Neuron (in vitro differentiated cells): ENCODE results near the gene SAG.
A peak's percentile ranks its signal among the peaks of the same experiment; 100 is the strongest.

Source experiments
- H2AFZ ChIP-seq: one replicate; pipeline ENCODE4 v1.6.1; 2013; ENCODE audit warnings: low read depth, mild to moderate bottlenecking, inconsistent platforms, low read length, moderate library complexity
- H3K27me3 ChIP-seq: one replicate; pipeline ENCODE4 v1.6.1; 2013; ENCODE audit warnings: low read length; ENCODE audit not compliant: insufficient read depth
- H3K36me3 ChIP-seq: one replicate; pipeline ENCODE4 v1.6.1; 2013; ENCODE audit warnings: low read length; ENCODE audit not compliant: insufficient read depth
- H3K4me1 ChIP-seq: one replicate; pipeline ENCODE4 v1.6.1; 2013; ENCODE audit warnings: low read length; ENCODE audit not compliant: insufficient read depth
- H3K4me3 ChIP-seq: 2 replicates; pipeline ENCODE4 v1.5.1; 2013; ENCODE audit warnings: mild to moderate bottlenecking, low read length, moderate library complexity
- H3K9me3 ChIP-seq: one replicate; pipeline ENCODE4 v1.6.1; 2013; ENCODE audit warnings: low read length

Gene SAG

GRCh38 chr2:233342301-233342700 is 34.7 kb downstream of the SAG start:
- Histone ChIP-seq H3K4me1 (no peaks in the 10 kb centered on the region), H3K4me3 (no peak overlapping the region), H3K36me3 (no peaks in the 10 kb centered on the region), H3K9me3 (peaks cover 5% of the 10 kb centered on the region), H3K27me3 (peaks cover 25% of the 10 kb centered on the region), H2AFZ (no peak overlapping the region)

- peaks cover 5% of the 10 kb centered on the region for H3K9me3 ChIP-seq
- no peak overlapping the region for H2AFZ ChIP-seq
- H3K4me1 ChIP-seq: no peaks in the 10 kb centered on the region
- H3K4me3 ChIP-seq: no peak overlapping the region
- peaks cover 22% of the 10 kb centered on the region for H3K27me3 ChIP-seq
- no peaks in the 10 kb centered on the region for H3K36me3 ChIP-seq
These were observed 35.6 kb downstream of the SAG start for GRCh38 chr2:233343171-233343705.

- Histone ChIP-seq H2AFZ (no peak overlapping the region), H3K9me3 (peaks cover 1% of the 10 kb centered on the region), H3K36me3 (no peaks in the 10 kb centered on the region), H3K4me1 (peaks cover 5% of the 10 kb centered on the region), H3K27me3 (peaks cover 18% of the 10 kb centered on the region), H3K4me3 (no peak overlapping the region)
These were observed 38.8 kb downstream of the SAG start for GRCh38 chr2:233346376-233346775.

GRCh38 chr2:233346930-233347329 is 39.3 kb downstream of the SAG start:
- Histone ChIP-seq H3K36me3 (no peaks in the 10 kb centered on the region), H3K27me3 (peaks cover 18% of the 10 kb centered on the region), H3K4me1 (peaks cover 5% of the 10 kb centered on the region), H3K9me3 (no peaks in the 10 kb centered on the region), H3K4me3 (no peak overlapping the region), H2AFZ (no peak overlapping the region)

GRCh38 chr2:233349005-233349998 is 41.7 kb downstream of the SAG start:
- Histone ChIP-seq H3K4me3 (no peak overlapping the region), H2AFZ (no peak overlapping the region), H3K9me3 (no peaks in the 10 kb centered on the region), H3K27me3 (peaks cover 18% of the 10 kb centered on the region), H3K36me3 (no peaks in the 10 kb centered on the region), H3K4me1 (peaks cover 5% of the 10 kb centered on the region)

- H3K4me1 ChIP-seq: peaks cover 12% of the 10 kb centered on the region
- no peaks in the 10 kb centered on the region for H3K9me3 ChIP-seq
- H3K4me3 ChIP-seq: no peak overlapping the region
- no peaks in the 10 kb centered on the region for H3K36me3 ChIP-seq
- H2AFZ ChIP-seq: no peak overlapping the region
- H3K27me3 ChIP-seq: peaks cover 18% of the 10 kb centered on the region
These were observed 43.1 kb downstream of the SAG start for GRCh38 chr2:233350708-233351107.

GRCh38 chr2:233351423-233351822 is 43.8 kb downstream of the SAG start:
- Histone ChIP-seq H3K36me3 (no peaks in the 10 kb centered on the region), H2AFZ (no peak overlapping the region), H3K4me1 (peaks cover 12% of the 10 kb centered on the region), H3K4me3 (no peak overlapping the region), H3K9me3 (no peaks in the 10 kb centered on the region), H3K27me3 (peaks cover 15% of the 10 kb centered on the region)

- H3K27me3 ChIP-seq: peaks cover 14% of the 10 kb centered on the region
- H3K4me3 ChIP-seq: no peak overlapping the region
- no peak overlapping the region for H2AFZ ChIP-seq
- no peaks in the 10 kb centered on the region for H3K9me3 ChIP-seq
- H3K36me3 ChIP-seq: no peaks in the 10 kb centered on the region
- peaks cover 12% of the 10 kb centered on the region for H3K4me1 ChIP-seq
These were observed 44.7 kb downstream of the SAG start for GRCh38 chr2:233352141-233352842.

- Histone ChIP-seq H3K36me3 (no peaks in the 10 kb centered on the region), H2AFZ (peak overlapping the region; percentile 66), H3K4me3 (peak overlapping the region; percentile 67), H3K27me3 (peaks cover 8% of the 10 kb centered on the region), H3K4me1 (peaks cover 12% of the 10 kb centered on the region), H3K9me3 (no peaks in the 10 kb centered on the region)
These were observed 45.6 kb downstream of the SAG start for GRCh38 chr2:233353101-233353768.

- Histone ChIP-seq H3K36me3 (no peaks in the 10 kb centered on the region), H3K27me3 (peaks cover 6% of the 10 kb centered on the region), H3K4me3 (peak within 1 kb of the TSS; percentile 74)
These were observed 46.3 kb downstream of the SAG start, which contains the start of gene DGKD for GRCh38 chr2:233353769-233354499. TSS of gene DGKD (plus strand) at chr2:233354494. CDS start at chr2:233354519, 25 bp downstream.

GRCh38 chr2:233354500-233354924 is 46.9 kb downstream of the SAG start:
- Histone ChIP-seq H3K4me3 (peak overlapping the region; percentile 74), H2AFZ (no peak overlapping the region), H3K9me3 (no peaks in the 10 kb centered on the region), H3K36me3 (no peaks in the 10 kb centered on the region), H3K4me1 (peaks cover 12% of the 10 kb centered on the region), H3K27me3 (no peaks in the 10 kb centered on the region)

More at GRCh38 chr2:233353769-233354499, 46.3 kb downstream of the SAG start, which contains the start of gene DGKD:
- H3K4me1 ChIP-seq: peaks cover 12% of the 10 kb centered on the region
- peak within 1 kb of the TSS; percentile 66 for H2AFZ ChIP-seq
- no peaks in the 10 kb centered on the region for H3K9me3 ChIP-seq

GRCh38 chr2:233354971-233355574 is 47.5 kb downstream of the SAG start:
- peak overlapping the region; percentile 74 for H3K4me3 ChIP-seq
- no peaks in the 10 kb centered on the region for H3K27me3 ChIP-seq

More at GRCh38 chr2:233354971-233355574, 47.5 kb downstream of the SAG start:
- Histone ChIP-seq H3K4me1 (peaks cover 12% of the 10 kb centered on the region), H3K36me3 (no peaks in the 10 kb centered on the region), H2AFZ (no peak overlapping the region), H3K9me3 (no peaks in the 10 kb centered on the region)
